ENCODE results near the gene BRD8.

The BRD8 gene

GRCh38 chr5:138095100-138095907 is 83.1 kb downstream of the BRD8 start:
- no peak for DNase-seq

- DNase-seq = no peak
Observed at GRCh38 chr5:138093036-138093435, 85.4 kb downstream of the BRD8 start.

- no peak for DNase-seq
Observed at GRCh38 chr5:138092301-138092700, 86.1 kb downstream of the BRD8 start.

- no peak for DNase-seq
Observed at GRCh38 chr5:138091685-138092084, 86.7 kb downstream of the BRD8 start.
